B cell (primary cell): ENCODE data around the gene MAZ. TPM values are rescaled to one million over a fixed set of nuclear protein-coding genes. Genes with fewer than 3 reads are reported as not detected.

ENCODE experiments used
- ATAC-seq: fragments of 200-7000 bp; cut with Tn5 transposase; one replicate; pipeline ENCODE4 v1.10.0; 2021; ENCODE audit warnings: low read depth, mild to moderate bottlenecking, moderate number of reproducible peaks, moderate library complexity
- CTCF ChIA-PET: fragments of 350-600 bp; sonication (Branson Sonifier 250); formaldehyde crosslinking; loops from one replicate; lab custom pipeline; 2021; ENCODE audit warnings: antibody characterized with exemption, inconsistent platforms; lab: Charles Lee
- POLR2A ChIA-PET: fragments of 350-600 bp; sonication (Branson Sonifier 250); formaldehyde crosslinking; loops from one replicate; lab custom pipeline; 2021; ENCODE audit warnings: antibody characterized with exemption; lab: Charles Lee
- DNase-seq: peaks from one replicate; pipeline ENCODE4 v3.0.0; 2013
- H2AFZ ChIP-seq: 2 replicates; pipeline ENCODE4 v1.6.1; 2012; ENCODE audit warnings: mild to moderate bottlenecking, low read depth, low read length; ENCODE audit not compliant: insufficient read depth, poor library complexity, severe bottlenecking
- H3K27ac ChIP-seq, 2 donors: 1 replicate in 1 of 2; 2 replicates in 1 of 2; pipeline ENCODE4 v1.5.1; 2012 to 2013; ENCODE audit warnings: low read length in 2 of 2, mild to moderate bottlenecking in 2 of 2, moderate library complexity in 1 of 2
- H3K27me3 ChIP-seq, 4 experiments: fragments of 200-600 bp in 1 of 4; sonication (generic) in 1 of 4; replicated peaks in 1 of 4; 1 replicate in 2 of 4; 2 replicates in 2 of 4; pipeline versions ENCODE4 v1.6.1 to v1.7.0; 2013 to 2016; ENCODE audit warnings: low read length in 3 of 4, mild to moderate bottlenecking in 2 of 4, mixed read lengths in 1 of 4, moderate library complexity in 1 of 4; ENCODE audit not compliant: insufficient read depth in 4 of 4, control insufficient read depth in 3 of 4; ENCODE audit errors: control extremely low read depth in 1 of 4
- H3K36me3 ChIP-seq, 2 experiments: replicated peaks in 1 of 2; 1 replicate in 1 of 2; 2 replicates in 1 of 2; pipeline versions ENCODE4 v1.6.1 to v1.7.1; 2013; ENCODE audit warnings: low read length in 1 of 2; ENCODE audit not compliant: insufficient read depth in 2 of 2, control insufficient read depth in 1 of 2; ENCODE audit errors: control extremely low read depth in 1 of 2, extremely low read depth in 1 of 2
- H3K4me1 ChIP-seq, 2 donors: fragments of 200-600 bp in 1 of 2; sonication (generic) in 1 of 2; 1 replicate in 1 of 2; 2 replicates in 1 of 2; pipeline versions ENCODE4 v1.5.1 to v1.6.1; 2013 to 2017; ENCODE audit warnings: low read length in 2 of 2; ENCODE audit not compliant: control insufficient read depth in 2 of 2, insufficient read depth in 2 of 2
- H3K4me2 ChIP-seq: replicated peaks from 2 replicates; pipeline ENCODE3; 2012; ENCODE audit warnings: mild to moderate bottlenecking, low read depth, low read length; ENCODE audit not compliant: poor library complexity, severe bottlenecking
- H3K4me3 ChIP-seq, 5 experiments: fragments of 200-600 bp in 1 of 5; sonication (generic) in 1 of 5; 1 replicate in 3 of 5; 2 replicates in 2 of 5; pipeline versions ENCODE4 v1.5.1 to v1.7.0; 2011 to 2016; ENCODE audit warnings: low read length in 4 of 5, mild to moderate bottlenecking in 4 of 5, low read depth in 2 of 5, control low read depth in 1 of 5, moderate library complexity in 1 of 5; ENCODE audit not compliant: insufficient read depth in 1 of 5; ENCODE audit errors: control extremely low read depth in 1 of 5, extremely low read depth in 1 of 5
- H3K79me2 ChIP-seq: fragments of 200-600 bp; sonication (generic); one replicate; pipeline ENCODE4 v1.6.0; 2016; ENCODE audit warnings: low read length; ENCODE audit not compliant: control insufficient read depth, insufficient read depth
- H3K9ac ChIP-seq: fragments of 200-600 bp; sonication (generic); 2 replicates; pipeline ENCODE4 v1.6.1; 2017; ENCODE audit warnings: mild to moderate bottlenecking, low read length, moderate library complexity
- H3K9me3 ChIP-seq, 3 donors: one replicate each; pipeline versions ENCODE4 v1.6.1 to v1.7.1; 2013; ENCODE audit warnings: low read length in 2 of 3; ENCODE audit not compliant: control insufficient read depth in 2 of 3, insufficient read depth in 1 of 3; ENCODE audit errors: control extremely low read depth in 1 of 3
- H4K20me1 ChIP-seq: 2 replicates; pipeline ENCODE4 v1.6.0; 2012; ENCODE audit warnings: mild to moderate bottlenecking, low read length; ENCODE audit not compliant: insufficient read depth, control insufficient read depth, poor library complexity, severe bottlenecking
- H3K27ac Mint-ChIP-seq: one replicate; pipeline ENCODE4 v1.8.0; 2021; ENCODE audit warnings: mixed read lengths
- H3K27me3 Mint-ChIP-seq: one replicate; pipeline ENCODE4 v1.8.0; 2021; ENCODE audit warnings: mixed read lengths
- H3K4me1 Mint-ChIP-seq: one replicate; pipeline ENCODE4 v1.8.0; 2021; ENCODE audit warnings: mixed read lengths
- H3K4me3 Mint-ChIP-seq: one replicate; pipeline ENCODE4 v1.8.0; 2021; ENCODE audit warnings: mixed read lengths
- H3K9me3 Mint-ChIP-seq: one replicate; pipeline ENCODE4 v1.8.0; 2022; ENCODE audit warnings: mixed read lengths; ENCODE audit not compliant: insufficient read depth
- CTCF ChIP-seq: fragments of 200-600 bp; IDR thresholded peaks from one replicate; pipeline ENCODE4 v1.8.0; 2022; ENCODE audit warnings: antibody characterized with exemption, mild to moderate bottlenecking
- EZH2 ChIP-seq: IDR thresholded peaks from 2 replicates; pipeline ENCODE4 v1.6.1; 2012; ENCODE audit warnings: borderline replicate concordance, low read depth, mild to moderate bottlenecking, moderate library complexity, low read length; ENCODE audit not compliant: insufficient read depth, poor library complexity, severe bottlenecking
- WGBS: methylation state at CpG from one replicate; pipeline ENCODE4 v1.1.5; 2013; ENCODE audit warnings: missing lambda C conversion rate; ENCODE audit not compliant: insufficient coverage; 5-methylcytosine and 5-hydroxymethylcytosine counted together
- intact Hi-C: fragments of 100-400 bp; cut with micrococcal nuclease; formaldehyde crosslinking; loops from one replicate; pipeline ENCODE4 v1.10.0; 2022
- polyA plus RNA-seq: library from polyadenylated mRNA; depleted of rRNA; stranded (reverse); fragments of >200 nt; gene quantifications from 2 replicates; pipeline ENCODE4 v1.2.3, GENCODE V29; 2012
- total RNA-seq, 2 donors: library from RNA; stranded (reverse); fragments of 120-200 nt in 1 of 2; gene quantifications; 1 replicate in 1 of 2; 2 replicates in 1 of 2; pipeline versions ENCODE4 v1.2.3 to v1.2.4, GENCODE V29; 2013 to 2022

The MAZ gene
- total and polyA plus RNA-seq, 2 donors (not counting 1 experiment from before 2014, with no cell fraction given), result 170 to 198 TPM

GRCh38 chr16:29809031-29809747, 2.9 kb downstream of the MAZ start:
- peak overlapping the region; percentile 63 for H3K9ac ChIP-seq
- TF ChIP-seq EZH2 (no peak), CTCF (no peak)
- ATAC-seq (no peak), DNase-seq (no peak)
- H3K79me2 ChIP-seq, result peaks cover 37% of the 10 kb centered on the region
- H2AFZ ChIP-seq, result no peak overlapping the region
- H3K9me3 ChIP-seq, result peaks cover 0 to 5% (median 0%) of the 10 kb centered on the region in 3 donors
- H4K20me1 ChIP-seq, result peaks cover 39% of the 10 kb centered on the region
- peaks cover 2 to 18% of the 10 kb centered on the region in 2 experiments for H3K36me3 ChIP-seq
- Mint-ChIP-seq H3K27ac (peak overlapping the region; percentile 61), H3K4me1 (peaks cover 51% of the 10 kb centered on the region), H3K27me3 (no peaks in the 10 kb centered on the region), H3K4me3 (peak overlapping the region; percentile 50), H3K9me3 (no peaks in the 10 kb centered on the region)
- POLR2A ChIA-PET, result interaction anchor here (1.0 to 2.1 kb wide), 2 partner anchors 10 to 19 kb away, joined by 3 to 7 read pairs; no protein-coding TSS in a partner anchor
- peaks cover 0 to 13% (median 5%) of the 10 kb centered on the region in 4 experiments for H3K27me3 ChIP-seq
- CTCF ChIA-PET, result interaction anchor here (0.8 to 3.8 kb wide), 5 partner anchors 9 to 108 kb away, joined by 3 to 66 read pairs (median 28); partner anchors contain the start of genes MVP and PAGR1
- peak overlapping the region; percentile 99 for H3K4me2 ChIP-seq
- no peak overlapping the region for H3K4me3 ChIP-seq
- H3K27ac ChIP-seq, result no peak overlapping the region
- WGBS, result 91% methylated on average over 28 of the region's 31 CpGs
- peaks cover 58 to 62% of the 10 kb centered on the region in 2 donors for H3K4me1 ChIP-seq
- intact Hi-C loops, result loop anchor here (5.0 kb wide), 1 partner anchor 107 kb away; no protein-coding TSS in a partner anchor
